Gastrocnemius medialis (tissue), 4 donors: Measurements from ENCODE around the gene SEMA5B. TPM values are rescaled to one million over a fixed set of nuclear protein-coding genes. Genes with fewer than 3 reads are reported as not detected.

Source experiments
- ATAC-seq, 2 donors: fragments of 150-250 bp; one replicate each; pipeline ENCODE4 v1.9.1; 2016
- DNase-seq, 2 donors: peaks; one replicate each; pipeline ENCODE4 v3.0.0-alpha.2; 2019
- H3K27ac ChIP-seq, 4 donors: fragments of 200-600 bp; sonication (generic); 1 replicate in 1 of 4; 2 replicates in 3 of 4; pipeline ENCODE4 v1.5.1; 2016 to 2018; ENCODE audit warnings: mild to moderate bottlenecking in 2 of 4, moderate library complexity in 1 of 4
- H3K27me3 ChIP-seq, 3 donors: fragments of 200-600 bp; sonication (generic) in 2 of 3; 1 replicate in 1 of 3; 2 replicates in 2 of 3; pipeline versions ENCODE4 v1.5.1 to v1.6.0; 2016 to 2019; ENCODE audit warnings: mild to moderate bottlenecking in 1 of 3, moderate library complexity in 1 of 3
- H3K36me3 ChIP-seq, 2 donors: fragments of 200-600 bp; sonication (generic) in 1 of 2; one replicate each; pipeline ENCODE4 v1.5.1; 2017 to 2018
- H3K4me1 ChIP-seq, 2 donors: fragments of 200-600 bp; sonication (generic) in 1 of 2; one replicate each; pipeline ENCODE4 v1.5.1; 2016 to 2017; ENCODE audit warnings: mild to moderate bottlenecking in 2 of 2
- H3K4me3 ChIP-seq, 4 donors: fragments of 200-600 bp; sonication (generic) in 3 of 4; 1 replicate in 1 of 4; 2 replicates in 3 of 4; pipeline ENCODE4 v1.5.1; 2016 to 2019; ENCODE audit warnings: mild to moderate bottlenecking in 2 of 4
- H3K9me3 ChIP-seq, 3 donors: fragments of 200-600 bp; sonication (generic) in 2 of 3; 1 replicate in 1 of 3; 2 replicates in 2 of 3; pipeline ENCODE4 v1.5.1; 2016 to 2019
- CTCF ChIP-seq, 5 experiments: fragments of 450-650 bp in 3 of 5; fragments of 200-600 bp in 2 of 5; sonication (generic) in 2 of 5; IDR thresholded peaks in 4 of 5; conservative IDR thresholded peaks in 1 of 5; 1 replicate in 4 of 5; 2 replicates in 1 of 5; pipeline ENCODE4 v1.5.1; 2016 to 2019; ENCODE audit warnings: antibody characterized with exemption in 5 of 5, mild to moderate bottlenecking in 3 of 5, moderate library complexity in 3 of 5
- POLR2A ChIP-seq, 2 donors: fragments of 450-650 bp; IDR thresholded peaks; one replicate each; pipeline ENCODE4 v1.6.1; 2017; ENCODE audit warnings: antibody characterized with exemption in 2 of 2, mild to moderate bottlenecking in 2 of 2, moderate library complexity in 2 of 2
- in situ Hi-C, 4 donors: fragments of 200-750 bp; cut with MboI; loops; one replicate each; pipeline versions ENCODE4 v1.15.0 to v1.8.0; 2017; ENCODE audit warnings: low sequenced_read_pairs in 4 of 4
- intact Hi-C: fragments of 100-400 bp; cut with DNase I; formaldehyde crosslinking; loops from one replicate; pipeline ENCODE4 v1.15.1; 2023; ENCODE audit warnings: low total_unique reads
- total RNA-seq, 4 donors: library from RNA; depleted of rRNA; stranded (reverse); fragments of >200 nt; gene quantifications; one replicate each; pipeline versions ENCODE4 v1.1.0 to v1.2.3, GENCODE V29; 2016

Gene SEMA5B
- total RNA-seq, 4 donors from 2014 or later: 0.10 to 0.26 TPM; not detected in 2

- ATAC-seq: peak; percentile 77 to 91
- peak overlapping the region; percentile 52 to 79 (median 64) for H3K27ac ChIP-seq
- TF ChIP-seq POLR2A (IDR thresholded peaks at IDR 0.05): no peak
- no peaks in the 10 kb centered on the region for H3K27me3 ChIP-seq
- H3K9me3 ChIP-seq: no peaks in the 10 kb centered on the region
- in situ Hi-C loops (no loop called here), intact Hi-C loops (loop anchor here (5.0 to 10.0 kb wide), 3 partner anchors 69 to 512 kb away; partner anchors contain the start of genes FAM162A and MIX23)
- no peaks in the 10 kb centered on the region for H3K36me3 ChIP-seq
- no peak overlapping the region for H3K4me3 ChIP-seq
- DNase-seq: peak; percentile 25 to 70
- peaks cover 42 to 43% of the 10 kb centered on the region in 2 donors for H3K4me1 ChIP-seq
Observed at GRCh38 chr3:122893754-122894668, 133.6 kb downstream of the SEMA5B start.

DNA sequence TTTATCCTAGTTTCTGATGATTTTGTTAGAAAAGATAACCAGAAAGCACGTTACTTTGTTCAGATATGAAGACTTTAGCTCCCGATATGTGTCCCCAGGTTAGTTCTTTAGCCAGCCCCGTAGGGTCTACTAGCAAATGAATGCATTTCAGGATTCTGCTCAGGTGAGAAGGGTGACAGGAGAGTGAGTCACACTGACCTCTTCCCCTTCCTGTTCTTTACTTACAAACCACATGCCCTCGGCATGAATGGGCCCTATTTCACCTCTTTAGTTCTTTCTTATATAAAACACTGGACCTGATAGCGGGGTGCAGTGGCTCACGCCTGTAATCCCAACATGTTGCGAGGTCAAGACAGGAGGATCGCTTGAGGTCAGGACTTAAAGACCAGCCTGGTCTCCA is 134.3 kb downstream of the SEMA5B start:
- H3K27ac ChIP-seq: peak overlapping the region in 3 of 4 donors; percentile 60 to 79 (median 68)
- H3K36me3 ChIP-seq: no peaks in the 10 kb centered on the region
- H3K9me3 ChIP-seq: no peaks in the 10 kb centered on the region
- no peak overlapping the region for H3K4me3 ChIP-seq
- in situ Hi-C loops (no loop called here), intact Hi-C loops (loop anchor here (5.0 to 10.0 kb wide), 3 partner anchors 68 to 511 kb away; partner anchors contain the start of genes FAM162A and MIX23)
- no peak for TF ChIP-seq POLR2A (IDR thresholded peaks at IDR 0.05)
- TF ChIP-seq CTCF (IDR thresholded peaks at IDR 0.05 in 4 of 5, conservative IDR thresholded peaks at IDR 0.05 in 1 of 5): no peak
- ATAC-seq (no peak), DNase-seq (no peak)
- H3K4me1 ChIP-seq: peaks cover 43 to 44% of the 10 kb centered on the region in 2 donors
- H3K27me3 ChIP-seq: no peaks in the 10 kb centered on the region

GRCh38 chr3:122892118-122892960 is 135.2 kb downstream of the SEMA5B start:
- no peak overlapping the region for H3K4me3 ChIP-seq
- H3K36me3 ChIP-seq: no peaks in the 10 kb centered on the region
- ATAC-seq (peak; percentile 55 to 56), DNase-seq (no peak)
- intact Hi-C loops (loop anchor here (5.0 to 10.0 kb wide), 3 partner anchors 68 to 510 kb away; partner anchors contain the start of genes FAM162A and MIX23), in situ Hi-C loops (no loop called here)
- H3K27ac ChIP-seq: peak overlapping the region in 3 of 4 donors; percentile 60 to 79 (median 68)
- no peaks in the 10 kb centered on the region for H3K9me3 ChIP-seq
- peaks cover 43 to 44% of the 10 kb centered on the region in 2 donors for H3K4me1 ChIP-seq
- H3K27me3 ChIP-seq: no peaks in the 10 kb centered on the region
- TF ChIP-seq POLR2A (IDR thresholded peaks at IDR 0.05) (no peak), CTCF (IDR thresholded peaks at IDR 0.05 in 4 of 5, conservative IDR thresholded peaks at IDR 0.05 in 1 of 5) (no peak)

- in situ Hi-C loops (no loop called here), intact Hi-C loops (loop anchor here (5.0 to 10.0 kb wide), 3 partner anchors 66 to 508 kb away; partner anchors contain the start of genes FAM162A and MIX23)
- Histone ChIP-seq H3K27me3 (no peaks in the 10 kb centered on the region), H3K36me3 (peaks cover 0 to 4% of the 10 kb centered on the region in 2 donors), H3K27ac (peak overlapping the region in 2 of 4 donors; percentile 46 to 60), H3K4me3 (no peak overlapping the region), H3K4me1 (peaks cover 43 to 44% of the 10 kb centered on the region in 2 donors), H3K9me3 (no peaks in the 10 kb centered on the region)
- ATAC-seq (no peak), DNase-seq (no peak)
- TF ChIP-seq POLR2A (IDR thresholded peaks at IDR 0.05): no peak
- TF ChIP-seq CTCF (IDR thresholded peaks at IDR 0.05 in 4 of 5, conservative IDR thresholded peaks at IDR 0.05 in 1 of 5): no peak
Observed at GRCh38 chr3:122890720-122891220, 136.8 kb downstream of the SEMA5B start.
